Measurements from ENCODE around the gene ZNF462.

The ZNF462 gene

DNA sequence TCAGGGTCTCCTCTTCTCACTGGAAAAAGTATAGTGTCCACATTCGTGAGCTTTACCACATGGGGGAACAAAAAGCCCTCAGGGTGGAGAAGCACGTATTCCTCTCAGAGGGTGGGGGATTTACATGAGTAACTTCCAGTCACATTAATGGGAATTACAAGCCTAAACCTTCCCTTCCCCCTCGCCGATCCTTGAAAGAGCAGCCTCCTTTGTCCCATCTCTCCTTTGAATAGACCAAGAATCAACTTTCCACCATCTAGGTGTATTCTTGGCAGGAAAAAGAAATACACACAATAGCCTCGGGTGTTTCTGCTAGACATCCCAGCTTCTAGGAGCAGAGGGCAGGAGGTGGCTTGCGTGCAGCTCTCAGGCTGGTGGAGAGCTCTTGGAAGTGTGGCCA, 144.4 kb downstream of the ZNF462 start:
- Histone ChIP-seq H3K4me1 (ENCODE audit: control insufficient read depth, insufficient read depth, low read length, poor library complexity, severe bottlenecking) (no peaks in the 10 kb centered on the region), H3K27ac (ENCODE audit: low read depth, low read length, severe bottlenecking) (no peak overlapping the region), H3K9me3 (ENCODE audit: control insufficient read depth, low read length) (no peaks in the 10 kb centered on the region), H3K36me3 (ENCODE audit: control insufficient read depth, insufficient read depth, low read length) (peaks cover 87% of the 10 kb centered on the region), H3K4me3 (ENCODE audit: extremely low read depth, insufficient read depth, low read length, poor library complexity, severe bottlenecking) (no peak overlapping the region)
- WGBS, 2 experiments (ENCODE audit: insufficient coverage in 2 of 2): 87 to 93% methylated on average over 2 to 4 of the region's 6 CpGs

DNA sequence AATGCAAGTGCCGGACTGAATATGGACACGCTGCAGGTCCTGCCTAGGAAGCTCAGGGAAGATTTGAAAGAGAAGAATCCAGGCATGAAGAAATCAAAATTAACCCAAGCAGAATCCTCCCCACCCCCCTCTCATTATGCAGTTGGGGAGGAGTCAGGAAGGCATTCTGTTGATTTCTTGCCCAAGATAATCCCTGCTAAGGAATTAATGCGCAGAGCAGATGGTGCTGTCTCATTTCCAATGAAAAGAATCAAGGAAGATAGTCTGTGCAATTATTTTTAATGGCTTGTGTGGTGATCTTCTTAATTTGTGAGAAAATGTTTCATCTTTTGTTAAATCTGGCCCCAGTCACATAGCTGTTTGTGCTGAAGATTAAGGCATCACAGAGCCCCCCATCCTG, 145.0 kb downstream of the ZNF462 start:
- WGBS, 2 experiments (ENCODE audit: insufficient coverage in 2 of 2): 83 to 100% methylated on average over 1 of the region's 3 CpGs
- Histone ChIP-seq H3K36me3 (ENCODE audit: control insufficient read depth, insufficient read depth, low read length) (peaks cover 81% of the 10 kb centered on the region), H3K4me1 (ENCODE audit: control insufficient read depth, insufficient read depth, low read length, poor library complexity, severe bottlenecking) (no peaks in the 10 kb centered on the region), H3K9me3 (ENCODE audit: control insufficient read depth, low read length) (no peaks in the 10 kb centered on the region), H3K27ac (ENCODE audit: low read depth, low read length, severe bottlenecking) (no peak overlapping the region), H3K4me3 (ENCODE audit: extremely low read depth, insufficient read depth, low read length, poor library complexity, severe bottlenecking) (no peak overlapping the region)

DNA sequence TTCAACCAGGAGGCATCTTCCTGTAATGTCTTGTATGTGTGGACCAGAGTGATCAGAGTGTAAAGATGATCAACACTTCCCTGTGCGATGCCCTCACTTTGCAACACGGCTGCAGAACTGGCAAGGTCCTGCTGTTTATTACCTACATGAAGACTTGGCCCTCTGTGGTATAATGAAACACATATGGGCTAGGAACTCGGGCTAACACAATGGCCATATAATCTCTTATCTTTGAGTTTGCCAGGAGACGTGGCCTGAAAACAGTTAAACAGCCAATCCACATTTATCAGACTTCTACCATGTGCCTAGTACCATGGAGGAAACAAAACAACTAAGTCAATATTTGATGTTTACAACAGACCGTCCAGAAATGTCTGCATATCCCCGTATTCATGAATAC, 145.5 kb downstream of the ZNF462 start:
- peaks cover 76% of the 10 kb centered on the region for H3K36me3 ChIP-seq (ENCODE audit: control insufficient read depth, insufficient read depth, low read length)
- no peaks in the 10 kb centered on the region for H3K9me3 ChIP-seq (ENCODE audit: control insufficient read depth, low read length)
- no peak overlapping the region for H3K4me3 ChIP-seq (ENCODE audit: extremely low read depth, insufficient read depth, low read length, poor library complexity, severe bottlenecking)
- WGBS, 2 experiments (ENCODE audit: insufficient coverage in 2 of 2): 98 to 100% methylated on average over 4 to 6 of the region's 6 CpGs
- H3K27ac ChIP-seq (ENCODE audit: low read depth, low read length, severe bottlenecking): no peak overlapping the region
- H3K4me1 ChIP-seq (ENCODE audit: control insufficient read depth, insufficient read depth, low read length, poor library complexity, severe bottlenecking): no peaks in the 10 kb centered on the region

DNA sequence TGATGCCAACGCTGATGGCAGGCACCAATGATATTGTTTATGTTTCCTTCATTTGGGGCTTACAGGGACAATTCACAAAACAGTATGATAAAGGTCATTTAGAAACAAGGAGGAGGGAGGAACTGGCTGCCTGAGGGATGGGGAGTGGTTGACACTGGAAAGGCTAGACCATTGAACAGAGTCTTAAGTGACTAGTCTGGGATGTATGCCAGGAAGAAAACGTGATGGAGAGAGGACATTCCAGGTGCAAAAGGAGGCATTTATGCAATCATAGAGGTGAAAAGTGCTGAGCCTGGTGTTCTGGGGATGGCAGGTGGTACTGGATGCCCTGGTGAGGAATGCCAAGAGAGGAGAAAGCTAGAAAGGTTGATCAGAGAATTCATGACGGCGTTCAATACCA, 153.4 kb downstream of the ZNF462 start:
- 80 to 92% methylated on average over 2 to 4 of the region's 4 CpGs for WGBS, 2 experiments (ENCODE audit: insufficient coverage in 2 of 2)
- Histone ChIP-seq H3K4me3 (ENCODE audit: extremely low read depth, insufficient read depth, low read length, poor library complexity, severe bottlenecking) (no peak overlapping the region), H3K27ac (ENCODE audit: low read depth, low read length, severe bottlenecking) (no peak overlapping the region), H3K36me3 (ENCODE audit: control insufficient read depth, insufficient read depth, low read length) (peaks cover 7% of the 10 kb centered on the region), H3K9me3 (ENCODE audit: control insufficient read depth, low read length) (peaks cover 3% of the 10 kb centered on the region), H3K4me1 (ENCODE audit: control insufficient read depth, insufficient read depth, low read length, poor library complexity, severe bottlenecking) (peaks cover 18% of the 10 kb centered on the region)

DNA sequence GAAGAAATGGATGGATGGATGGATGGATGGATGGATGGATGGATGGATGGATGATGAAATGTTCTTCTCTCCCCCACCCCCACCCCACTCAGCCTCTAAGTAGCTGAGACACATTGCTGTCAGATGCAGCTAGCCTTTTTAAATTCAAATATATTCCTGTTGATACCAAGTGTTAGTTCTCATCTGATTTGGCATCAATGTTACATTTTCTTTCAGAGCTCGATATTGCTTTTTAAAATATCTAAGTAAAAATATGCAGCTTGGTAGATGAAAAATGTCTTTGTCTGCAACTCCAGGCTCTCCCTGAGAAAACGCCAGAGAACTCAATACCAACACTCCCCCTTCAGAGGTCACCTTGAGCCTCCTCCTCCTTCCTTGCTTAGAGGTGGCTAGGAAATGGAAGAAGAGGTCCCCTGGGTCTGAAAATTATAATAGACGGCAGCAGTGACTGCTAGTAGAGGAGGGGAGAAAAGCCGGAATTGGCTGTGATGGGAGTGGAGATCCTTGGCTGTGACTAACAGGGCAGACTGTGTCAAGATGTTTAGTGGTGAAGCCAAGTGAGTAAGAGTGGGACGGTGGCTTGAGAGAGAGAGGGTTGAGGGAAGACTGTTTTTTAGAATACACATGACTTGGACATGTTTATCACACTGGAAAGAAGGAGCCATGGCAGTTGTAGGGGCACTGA, 156.0 kb downstream of the ZNF462 start:
- Histone ChIP-seq H3K36me3 (ENCODE audit: control insufficient read depth, insufficient read depth, low read length) (no peaks in the 10 kb centered on the region), H3K4me1 (ENCODE audit: control insufficient read depth, insufficient read depth, low read length, poor library complexity, severe bottlenecking) (peaks cover 26% of the 10 kb centered on the region), H3K9me3 (ENCODE audit: control insufficient read depth, low read length) (peaks cover 3% of the 10 kb centered on the region), H3K4me3 (ENCODE audit: extremely low read depth, insufficient read depth, low read length, poor library complexity, severe bottlenecking) (no peak overlapping the region), H3K27ac (ENCODE audit: low read depth, low read length, severe bottlenecking) (no peak overlapping the region)
- WGBS, 2 experiments (ENCODE audit: insufficient coverage in 2 of 2): 92 to 100% methylated on average over 3 of the region's 5 CpGs

DNA sequence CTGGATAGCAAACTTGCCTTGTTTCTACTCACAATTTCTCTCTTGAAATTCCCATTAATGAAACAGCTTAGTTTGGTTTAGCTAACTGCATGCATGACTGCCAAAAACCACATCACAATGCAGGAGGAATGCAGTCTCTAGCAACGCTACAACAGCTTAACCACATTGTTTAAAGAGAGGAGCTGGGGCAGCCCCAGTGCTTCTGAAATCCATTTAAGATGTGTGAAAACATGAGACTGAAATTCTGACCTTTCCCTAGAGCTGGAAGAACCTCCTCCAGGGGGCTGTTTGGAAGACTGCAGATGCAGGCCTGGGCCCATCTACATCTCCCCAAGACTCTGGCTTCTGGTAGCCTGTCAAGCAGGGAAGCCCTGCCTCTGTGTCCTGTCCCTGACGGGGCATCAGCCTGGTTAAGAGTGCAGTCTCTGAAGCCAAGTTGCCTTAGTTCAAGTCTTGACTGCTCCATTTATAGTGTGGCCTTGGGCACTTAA, 157.1 kb downstream of the ZNF462 start:
- 67 to 73% methylated on average over 1 to 2 of the region's 2 CpGs for WGBS, 2 experiments (ENCODE audit: insufficient coverage in 2 of 2)
- Histone ChIP-seq H3K4me1 (ENCODE audit: control insufficient read depth, insufficient read depth, low read length, poor library complexity, severe bottlenecking) (peaks cover 33% of the 10 kb centered on the region), H3K36me3 (ENCODE audit: control insufficient read depth, insufficient read depth, low read length) (no peaks in the 10 kb centered on the region), H3K9me3 (ENCODE audit: control insufficient read depth, low read length) (peaks cover 3% of the 10 kb centered on the region), H3K4me3 (ENCODE audit: extremely low read depth, insufficient read depth, low read length, poor library complexity, severe bottlenecking) (no peak overlapping the region), H3K27ac (ENCODE audit: low read depth, low read length, severe bottlenecking) (no peak overlapping the region)

DNA sequence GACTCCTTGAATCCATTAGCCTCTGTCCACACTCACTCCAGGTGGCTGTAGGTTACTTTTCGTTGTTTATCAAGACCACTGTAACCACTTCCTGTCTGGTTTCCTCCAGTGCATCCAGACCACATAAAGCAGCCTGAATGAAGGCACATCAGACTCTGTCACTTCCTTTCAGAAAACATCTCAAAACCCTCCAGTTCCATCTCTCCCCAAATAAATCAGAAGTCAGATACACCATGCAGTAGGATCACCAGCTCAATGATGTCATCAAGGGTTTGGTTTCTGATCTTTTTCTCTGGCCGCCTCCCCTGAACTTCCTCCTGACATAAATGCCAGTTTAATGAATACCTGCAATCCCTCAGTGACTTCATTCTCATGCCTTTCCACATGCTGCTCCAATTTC, 161.2 kb downstream of the ZNF462 start:
- Histone ChIP-seq H3K27ac (ENCODE audit: low read depth, low read length, severe bottlenecking) (no peak overlapping the region), H3K4me3 (ENCODE audit: extremely low read depth, insufficient read depth, low read length, poor library complexity, severe bottlenecking) (no peak overlapping the region), H3K9me3 (ENCODE audit: control insufficient read depth, low read length) (no peaks in the 10 kb centered on the region), H3K4me1 (ENCODE audit: control insufficient read depth, insufficient read depth, low read length, poor library complexity, severe bottlenecking) (peaks cover 31% of the 10 kb centered on the region), H3K36me3 (ENCODE audit: control insufficient read depth, insufficient read depth, low read length) (no peaks in the 10 kb centered on the region)
- WGBS, 2 experiments (ENCODE audit: insufficient coverage in 2 of 2): 86 to 88% methylated on average over 2 of the region's 2 CpGs

DNA sequence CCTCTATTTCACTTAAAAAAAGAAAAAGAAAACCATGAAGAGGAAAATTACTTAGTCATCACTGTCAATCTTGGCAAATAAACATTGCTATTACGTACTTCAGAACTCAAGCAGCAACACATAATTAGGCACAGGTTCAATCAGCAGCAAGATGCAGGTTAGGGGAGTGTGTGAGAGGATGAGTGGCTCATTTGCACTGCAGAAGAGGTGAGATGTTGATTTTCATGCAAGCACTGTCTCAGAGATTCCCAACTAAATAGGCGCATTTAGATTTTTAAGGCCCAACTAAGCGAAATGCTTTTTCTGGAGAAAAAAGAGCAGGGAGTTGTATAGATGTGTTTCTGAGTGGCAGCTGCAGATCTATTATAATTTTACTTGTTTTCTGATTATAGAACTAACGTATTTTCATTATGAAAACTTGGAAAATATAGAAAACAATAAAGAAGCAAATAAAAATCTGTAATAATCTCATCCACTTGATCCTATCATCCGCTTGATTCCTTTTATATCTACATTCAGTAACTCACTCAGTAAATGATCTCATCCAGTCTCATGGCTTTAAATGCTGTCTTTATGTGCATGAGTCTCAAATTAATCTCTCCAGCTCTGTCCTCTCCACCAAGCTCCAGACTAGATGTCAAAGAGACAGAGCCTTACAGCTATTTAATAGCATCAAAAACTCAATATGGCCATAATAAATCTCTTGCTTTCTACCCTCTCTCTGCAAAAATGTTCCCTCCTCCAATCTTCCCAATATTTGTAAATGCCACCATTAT, 162.5 kb downstream of the ZNF462 start:
- Histone ChIP-seq H3K27ac (ENCODE audit: low read depth, low read length, severe bottlenecking) (no peak overlapping the region), H3K36me3 (ENCODE audit: control insufficient read depth, insufficient read depth, low read length) (no peaks in the 10 kb centered on the region), H3K9me3 (ENCODE audit: control insufficient read depth, low read length) (no peaks in the 10 kb centered on the region), H3K4me1 (ENCODE audit: control insufficient read depth, insufficient read depth, low read length, poor library complexity, severe bottlenecking) (peaks cover 19% of the 10 kb centered on the region), H3K4me3 (ENCODE audit: extremely low read depth, insufficient read depth, low read length, poor library complexity, severe bottlenecking) (no peak overlapping the region)
- WGBS, 2 experiments (ENCODE audit: insufficient coverage in 2 of 2): 91 to 100% methylated on average over 1 to 4 of the region's 5 CpGs

DNA sequence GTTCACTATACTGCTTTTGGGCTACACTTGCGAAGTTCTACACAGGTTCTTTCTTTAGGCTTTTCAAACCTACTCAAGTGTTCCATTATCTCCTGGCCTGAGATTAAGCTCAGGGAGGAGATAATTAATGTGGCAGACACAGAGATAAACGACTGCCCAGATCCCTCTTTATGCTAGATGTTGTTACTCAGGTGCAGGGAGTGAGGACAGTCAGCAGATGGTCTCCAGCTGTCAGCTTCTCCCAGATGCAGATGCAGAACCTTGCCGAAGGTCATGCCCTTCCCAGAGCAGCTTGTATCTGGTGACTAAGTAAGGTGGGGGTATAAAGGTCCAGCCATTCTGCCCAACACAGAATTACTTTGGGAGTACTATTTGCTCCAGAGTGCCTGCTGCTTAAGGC, 166.2 kb downstream of the ZNF462 start:
- Histone ChIP-seq H3K27ac (ENCODE audit: low read depth, low read length, severe bottlenecking) (no peak overlapping the region), H3K36me3 (ENCODE audit: control insufficient read depth, insufficient read depth, low read length) (no peaks in the 10 kb centered on the region)
- WGBS, 2 experiments (ENCODE audit: insufficient coverage in 2 of 2): 86 to 100% methylated on average over 1 of the region's 3 CpGs

DNA sequence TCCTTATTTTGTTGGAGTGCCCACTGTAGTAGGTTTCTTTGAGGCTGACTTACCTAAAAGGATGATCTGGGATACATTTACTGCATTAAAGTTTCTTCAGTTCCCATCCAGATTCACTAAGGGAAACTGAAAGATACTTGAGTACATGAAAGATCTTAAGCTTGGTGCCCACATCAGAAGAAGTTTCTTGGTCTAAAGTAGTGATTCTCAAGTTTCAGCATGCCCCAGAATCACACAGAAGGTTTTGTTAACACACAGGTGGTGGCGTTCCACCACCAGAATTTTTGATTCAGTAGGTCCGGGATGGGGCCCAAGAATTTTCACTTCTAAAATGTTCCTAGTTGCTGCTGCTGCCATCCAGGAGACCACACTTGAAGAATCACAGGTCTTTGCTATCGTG, 171.0 kb downstream of the ZNF462 start:
- H3K9me3 ChIP-seq (ENCODE audit: control insufficient read depth, low read length): no peaks in the 10 kb centered on the region
- H3K27ac ChIP-seq (ENCODE audit: low read depth, low read length, severe bottlenecking): no peak overlapping the region
- H3K36me3 ChIP-seq (ENCODE audit: control insufficient read depth, insufficient read depth, low read length): no peaks in the 10 kb centered on the region
- no peaks in the 10 kb centered on the region for H3K4me1 ChIP-seq (ENCODE audit: control insufficient read depth, insufficient read depth, low read length, poor library complexity, severe bottlenecking)
- WGBS, 2 experiments (ENCODE audit: insufficient coverage in 2 of 2): 80 to 100% methylated on average over 3 of the region's 3 CpGs
- H3K4me3 ChIP-seq (ENCODE audit: extremely low read depth, insufficient read depth, low read length, poor library complexity, severe bottlenecking): no peak overlapping the region

More for the DNA sequence above, 166.2 kb downstream of the ZNF462 start:
- H3K4me1 ChIP-seq (ENCODE audit: control insufficient read depth, insufficient read depth, low read length, poor library complexity, severe bottlenecking): peaks cover 6% of the 10 kb centered on the region
- no peak overlapping the region for H3K4me3 ChIP-seq (ENCODE audit: extremely low read depth, insufficient read depth, low read length, poor library complexity, severe bottlenecking)
- H3K9me3 ChIP-seq (ENCODE audit: control insufficient read depth, low read length): no peaks in the 10 kb centered on the region

DNA sequence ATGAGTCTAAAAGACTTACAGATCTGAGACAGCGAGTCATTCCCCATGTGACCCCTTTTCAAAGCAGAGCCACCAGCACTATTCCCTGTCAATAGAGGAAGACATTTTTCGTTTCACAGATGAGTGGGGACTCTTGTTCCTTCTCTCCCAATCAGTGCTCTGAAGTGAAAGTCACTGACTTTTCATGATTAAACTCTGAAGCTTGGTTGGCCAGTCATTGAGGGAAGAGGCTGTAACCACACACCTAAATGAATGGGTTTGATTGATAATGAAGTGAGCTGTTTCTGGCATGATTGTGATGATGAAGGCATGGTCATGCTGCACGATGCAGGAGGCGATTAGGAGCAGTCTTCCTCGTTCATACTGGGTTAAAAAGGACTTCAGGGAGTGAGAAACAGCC, 171.9 kb downstream of the ZNF462 start:
- WGBS, 2 experiments (ENCODE audit: insufficient coverage in 2 of 2): 80 to 82% methylated on average over 4 of the region's 5 CpGs
- H3K4me1 ChIP-seq (ENCODE audit: control insufficient read depth, insufficient read depth, low read length, poor library complexity, severe bottlenecking): no peaks in the 10 kb centered on the region

More for the DNA sequence above, 171.9 kb downstream of the ZNF462 start:
- no peaks in the 10 kb centered on the region for H3K9me3 ChIP-seq (ENCODE audit: control insufficient read depth, low read length)
- no peak overlapping the region for H3K27ac ChIP-seq (ENCODE audit: low read depth, low read length, severe bottlenecking)
- no peaks in the 10 kb centered on the region for H3K36me3 ChIP-seq (ENCODE audit: control insufficient read depth, insufficient read depth, low read length)
- H3K4me3 ChIP-seq (ENCODE audit: extremely low read depth, insufficient read depth, low read length, poor library complexity, severe bottlenecking): no peak overlapping the region
